Measurements from ENCODE around the gene PI16. TPM values are rescaled to one million over a fixed set of nuclear protein-coding genes. Genes with fewer than 3 reads are reported as not detected.

PI16 gene
- total RNA-seq, 1 experiment from 2014 or later: 0.83 TPM

- Histone ChIP-seq H3K4me2 (peak overlapping the region; percentile 32), H3K36me3 (ENCODE audit: low read depth) (no peaks in the 10 kb centered on the region), H3F3A (ENCODE audit: insufficient read depth, low read depth) (peaks cover 22% of the 10 kb centered on the region), H3K4me3 (no peak overlapping the region), H4K20me1 (ENCODE audit: insufficient read depth) (no peaks in the 10 kb centered on the region), H3K9me2 (ENCODE audit: insufficient read depth) (no peaks in the 10 kb centered on the region), H3K27ac (peak overlapping the region; percentile 4; the same call in 1 of the 2 replicates), H2AFZ (no peak overlapping the region), H3K4me1 (replicated peaks; ENCODE audit: insufficient read depth) (peaks cover 49% of the 10 kb centered on the region), H3K27me3 (ENCODE audit: insufficient read depth, low read depth) (no peaks in the 10 kb centered on the region), H3K79me2 (ENCODE audit: low read depth) (no peaks in the 10 kb centered on the region), H3K9me3 (ENCODE audit: insufficient read depth, low read depth) (no peaks in the 10 kb centered on the region)
- CTCF ChIA-PET: no interaction called here
- peak in 1 of 2 experiments; percentile 69 for DNase-seq
- POLR2A ChIA-PET (ENCODE audit: unreplicated experiment): no interaction called here
- intact Hi-C loops (cut with micrococcal nuclease; ENCODE audit: unreplicated experiment): loop anchor here (2.0 to 5.0 kb wide), 2 partner anchors 15 to 33 kb away; no protein-coding TSS in a partner anchor
- BruUV-seq (replicated peaks): no TSS peak
- TF ChIP-seq, protein P1, sequence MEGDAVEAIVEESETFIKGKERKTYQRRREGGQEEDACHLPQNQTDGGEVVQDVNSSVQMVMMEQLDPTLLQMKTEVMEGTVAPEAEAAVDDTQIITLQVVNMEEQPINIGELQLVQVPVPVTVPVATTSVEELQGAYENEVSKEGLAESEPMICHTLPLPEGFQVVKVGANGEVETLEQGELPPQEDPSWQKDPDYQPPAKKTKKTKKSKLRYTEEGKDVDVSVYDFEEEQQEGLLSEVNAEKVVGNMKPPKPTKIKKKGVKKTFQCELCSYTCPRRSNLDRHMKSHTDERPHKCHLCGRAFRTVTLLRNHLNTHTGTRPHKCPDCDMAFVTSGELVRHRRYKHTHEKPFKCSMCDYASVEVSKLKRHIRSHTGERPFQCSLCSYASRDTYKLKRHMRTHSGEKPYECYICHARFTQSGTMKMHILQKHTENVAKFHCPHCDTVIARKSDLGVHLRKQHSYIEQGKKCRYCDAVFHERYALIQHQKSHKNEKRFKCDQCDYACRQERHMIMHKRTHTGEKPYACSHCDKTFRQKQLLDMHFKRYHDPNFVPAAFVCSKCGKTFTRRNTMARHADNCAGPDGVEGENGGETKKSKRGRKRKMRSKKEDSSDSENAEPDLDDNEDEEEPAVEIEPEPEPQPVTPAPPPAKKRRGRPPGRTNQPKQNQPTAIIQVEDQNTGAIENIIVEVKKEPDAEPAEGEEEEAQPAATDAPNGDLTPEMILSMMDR (conservative IDR thresholded peaks at IDR 0.05): no peak
- TF ChIP-seq EZH2 (IDR thresholded peaks at IDR 0.05; ENCODE audit: low read depth): no peak
These were observed 24.9 kb upstream of the PI16 start for GRCh38 chr6:36929607-36930006.

DNA sequence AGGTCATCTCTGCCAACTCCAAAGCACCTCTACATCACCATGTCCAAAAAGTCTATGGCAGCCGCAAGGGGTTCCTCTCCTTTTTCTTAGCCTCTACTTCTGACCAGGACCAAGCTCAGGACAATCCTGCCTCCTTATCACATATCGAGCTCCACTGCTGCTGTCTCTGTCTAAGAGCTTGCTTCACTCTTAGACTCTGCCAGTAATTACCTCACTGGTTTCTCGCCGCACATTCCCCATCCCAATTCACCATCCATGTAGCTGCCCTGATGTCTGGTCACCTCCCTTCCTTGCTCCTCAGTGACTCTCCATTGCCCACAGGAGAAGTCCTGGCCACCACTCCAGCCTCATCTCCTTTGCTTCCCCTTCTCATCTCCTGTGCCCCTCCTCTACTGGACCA lies 24.1 kb upstream of the PI16 start:
- no peaks in the 10 kb centered on the region for H3K27me3 ChIP-seq (ENCODE audit: insufficient read depth, low read depth)
- H3K79me2 ChIP-seq (ENCODE audit: low read depth): no peaks in the 10 kb centered on the region
- POLR2A ChIA-PET (ENCODE audit: unreplicated experiment): no interaction called here
- H2AFZ ChIP-seq: no peak overlapping the region
- H3K9me2 ChIP-seq (ENCODE audit: insufficient read depth): no peaks in the 10 kb centered on the region
- peak overlapping the region; percentile 32; the same call in 1 of the 2 replicates for H3K4me2 ChIP-seq
- BruUV-seq (replicated peaks): no TSS peak
- no peaks in the 10 kb centered on the region for H3K9me3 ChIP-seq (ENCODE audit: insufficient read depth, low read depth)
- H3F3A ChIP-seq (ENCODE audit: insufficient read depth, low read depth): peaks cover 24% of the 10 kb centered on the region
- intact Hi-C loops (cut with micrococcal nuclease; ENCODE audit: unreplicated experiment): no loop called here
- DNase-seq: no peak
- H3K4me3 ChIP-seq: no peak overlapping the region
- CTCF ChIA-PET: no interaction called here
- H3K27ac ChIP-seq: no peak overlapping the region
- peaks cover 49% of the 10 kb centered on the region for H3K4me1 ChIP-seq (replicated peaks; ENCODE audit: insufficient read depth)
- no peaks in the 10 kb centered on the region for H3K36me3 ChIP-seq (ENCODE audit: low read depth)
- TF ChIP-seq, protein P1 (conservative IDR thresholded peaks at IDR 0.05): no peak
- TF ChIP-seq EZH2 (IDR thresholded peaks at IDR 0.05; ENCODE audit: low read depth): no peak
- no peaks in the 10 kb centered on the region for H4K20me1 ChIP-seq (ENCODE audit: insufficient read depth)

- no peaks in the 10 kb centered on the region for H3K9me3 ChIP-seq (ENCODE audit: insufficient read depth, low read depth)
- H3K9me2 ChIP-seq (ENCODE audit: insufficient read depth): no peaks in the 10 kb centered on the region
- peak overlapping the region; percentile 32 for H3K4me2 ChIP-seq
- no peaks in the 10 kb centered on the region for H3K36me3 ChIP-seq (ENCODE audit: low read depth)
- H3K4me3 ChIP-seq: no peak overlapping the region
- TF ChIP-seq, protein P1 (conservative IDR thresholded peaks at IDR 0.05): no peak
- no peak for TF ChIP-seq EZH2 (IDR thresholded peaks at IDR 0.05; ENCODE audit: low read depth)
- no TSS peak for BruUV-seq (replicated peaks)
- H3K4me1 ChIP-seq (replicated peaks; ENCODE audit: insufficient read depth): peaks cover 50% of the 10 kb centered on the region
- H2AFZ ChIP-seq: no peak overlapping the region
- ChIA-PET CTCF (interaction anchor here (0.7 kb wide), 1 partner anchor 167 kb away, joined by 3 read pairs; no protein-coding TSS in a partner anchor), POLR2A (ENCODE audit: unreplicated experiment) (no interaction called here)
- peak in 1 of 2 experiments; percentile 75 for DNase-seq
- peaks cover 24% of the 10 kb centered on the region for H3F3A ChIP-seq (ENCODE audit: insufficient read depth, low read depth)
- H3K27ac ChIP-seq: 0 out of 2 replicates have a peak overlapping the region, but pooled peaks have one; percentile 3
- H3K79me2 ChIP-seq (ENCODE audit: low read depth): no peaks in the 10 kb centered on the region
- H4K20me1 ChIP-seq (ENCODE audit: insufficient read depth): no peaks in the 10 kb centered on the region
- intact Hi-C loops (cut with micrococcal nuclease; ENCODE audit: unreplicated experiment): no loop called here
- no peaks in the 10 kb centered on the region for H3K27me3 ChIP-seq (ENCODE audit: insufficient read depth, low read depth)
These were observed 21.4 kb upstream of the PI16 start for GRCh38 chr6:36933102-36933501.
